HG03025 (cell line): ENCODE measurements around the gene MAPRE2.

Experiments
- ATAC-seq: cut with Tn5 transposase; IDR thresholded peaks from one replicate; pipeline ENCODE4 v1.9.1; 2021; ENCODE audit warnings: mild to moderate bottlenecking, moderate library complexity; ENCODE audit not compliant: unreplicated experiment, low FRiP score

Gene MAPRE2

GRCh38 chr18:35040988-35041814 is at the start of gene MAPRE2:
MAPRE2 (plus strand) TSS chr18:35041413; CDS start chr18:35041540, 127 bp downstream.
- peak; percentile 88 for ATAC-seq

- ATAC-seq: no peak
Measured at GRCh38 chr18:34991561-34991960, 49.7 kb upstream of the MAPRE2 start.

DNA sequence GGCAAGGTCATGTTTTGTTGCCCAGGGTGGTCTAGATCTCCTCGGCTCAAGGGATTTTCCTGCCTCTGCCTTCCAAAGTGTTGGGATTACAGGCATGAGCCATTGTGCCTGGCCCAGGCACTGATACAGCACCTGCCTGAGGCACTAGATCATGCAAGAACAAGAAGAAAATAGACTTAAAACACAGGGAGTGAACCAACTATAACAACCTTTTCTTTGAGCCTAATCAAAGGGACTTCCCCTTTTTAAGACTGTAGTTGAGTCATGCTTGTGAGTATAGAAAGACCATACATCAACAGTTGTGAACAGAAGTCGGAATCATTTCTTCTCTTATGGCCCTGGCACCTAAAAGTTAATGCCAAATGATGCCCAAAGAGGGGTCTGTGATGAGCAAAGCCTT is 47.9 kb upstream of the MAPRE2 start:
- ATAC-seq: no peak

- ATAC-seq: no peak
Measured at GRCh38 chr18:34995746-34996145, 45.5 kb upstream of the MAPRE2 start.

GRCh38 chr18:34998661-34999060 is 42.6 kb upstream of the MAPRE2 start:
- ATAC-seq: no peak

DNA sequence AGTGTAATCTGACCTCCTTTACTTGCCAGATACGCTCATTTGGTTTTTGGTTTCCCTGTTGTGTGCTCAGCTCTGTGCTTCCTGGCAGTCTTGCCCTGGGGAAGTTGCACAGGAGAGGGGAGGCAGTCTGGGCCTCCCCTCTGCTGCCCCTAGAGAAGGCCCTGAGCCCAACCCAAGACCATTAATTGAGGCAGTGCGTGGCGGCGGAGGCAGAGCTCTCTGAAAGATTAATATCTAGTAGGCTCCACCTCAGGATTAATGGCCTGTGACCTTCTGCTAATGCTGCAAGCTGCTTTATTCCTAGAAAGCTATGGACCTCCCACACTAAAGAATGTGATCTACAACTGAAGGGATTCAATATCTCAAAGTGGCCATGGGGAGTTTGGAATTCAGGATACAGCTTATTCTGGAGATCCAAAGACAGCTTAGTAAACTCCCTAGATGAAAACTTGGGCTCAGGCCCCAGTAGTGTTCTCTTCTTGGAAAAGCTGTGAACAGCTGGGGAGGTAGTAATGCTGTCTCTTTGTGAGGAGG is 41.4 kb upstream of the MAPRE2 start:
- ATAC-seq: no peak

DNA sequence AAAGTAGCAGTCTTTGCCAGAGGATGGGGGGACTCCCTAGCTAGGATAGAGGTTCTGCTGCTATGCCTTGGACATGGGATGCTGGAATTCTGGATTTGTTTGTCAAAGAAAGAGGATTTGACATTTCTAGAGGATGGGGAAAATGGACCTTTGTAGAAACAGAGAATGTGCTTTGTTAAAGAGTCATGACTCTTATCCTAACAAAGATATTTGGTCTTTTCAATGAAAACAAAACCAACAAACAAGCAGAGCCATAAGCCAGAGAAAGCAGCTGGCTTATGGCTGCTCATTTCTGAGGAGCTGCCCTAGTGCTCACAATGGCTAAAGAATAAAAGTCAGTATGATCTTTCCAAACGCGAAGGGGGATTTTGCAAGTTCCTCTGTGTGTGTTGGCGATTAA is 40.8 kb upstream of the MAPRE2 start:
- ATAC-seq: no peak

DNA sequence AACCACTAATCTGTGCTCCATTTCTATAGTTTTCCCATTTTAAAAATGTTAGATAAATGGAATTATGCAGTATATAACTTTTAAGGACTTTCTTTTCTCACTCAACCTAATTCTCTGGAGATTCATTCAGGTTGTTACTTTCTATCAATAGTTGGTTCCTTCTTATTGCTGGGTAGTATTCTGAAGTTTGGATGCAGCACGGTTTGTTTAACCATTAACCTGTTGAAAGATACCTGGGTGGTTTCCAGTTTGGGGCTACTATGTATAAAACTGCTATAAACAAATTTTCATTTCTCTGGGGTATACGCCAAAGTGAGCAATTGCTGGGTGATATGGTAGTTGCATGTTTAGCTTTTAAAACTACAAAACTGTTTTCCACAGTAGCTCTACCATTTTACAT is 39.1 kb upstream of the MAPRE2 start:
- no peak for ATAC-seq

- peak; percentile 59 for ATAC-seq
Measured at GRCh38 chr18:35005963-35006577, 35.1 kb upstream of the MAPRE2 start.

GRCh38 chr18:35010156-35010555 is 31.1 kb upstream of the MAPRE2 start:
- no peak for ATAC-seq

DNA sequence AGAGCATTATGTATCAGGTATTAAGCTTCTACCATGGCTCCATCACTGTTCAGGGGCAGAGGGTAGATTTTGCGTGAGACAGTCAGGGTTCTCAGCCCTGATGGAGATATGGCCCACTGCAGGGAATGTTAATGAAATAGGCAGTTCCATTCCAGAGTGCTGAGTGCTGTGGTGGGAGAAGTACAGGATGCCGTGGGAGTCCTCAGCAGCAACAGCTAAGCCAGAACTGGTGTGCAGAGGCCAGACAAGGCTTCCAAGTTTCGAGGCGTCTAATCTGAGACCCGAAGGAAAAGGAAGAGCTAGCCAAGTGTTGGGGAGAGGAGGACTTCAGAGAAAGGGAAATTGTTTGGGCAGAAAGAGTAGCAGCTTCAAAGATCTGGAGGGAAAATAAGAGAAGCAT is 30.2 kb upstream of the MAPRE2 start:
- no peak for ATAC-seq

- no peak for ATAC-seq
Measured at GRCh38 chr18:35019933-35020332, 21.3 kb upstream of the MAPRE2 start.

GRCh38 chr18:35022426-35023001 is 18.7 kb upstream of the MAPRE2 start:
- ATAC-seq: no peak

DNA sequence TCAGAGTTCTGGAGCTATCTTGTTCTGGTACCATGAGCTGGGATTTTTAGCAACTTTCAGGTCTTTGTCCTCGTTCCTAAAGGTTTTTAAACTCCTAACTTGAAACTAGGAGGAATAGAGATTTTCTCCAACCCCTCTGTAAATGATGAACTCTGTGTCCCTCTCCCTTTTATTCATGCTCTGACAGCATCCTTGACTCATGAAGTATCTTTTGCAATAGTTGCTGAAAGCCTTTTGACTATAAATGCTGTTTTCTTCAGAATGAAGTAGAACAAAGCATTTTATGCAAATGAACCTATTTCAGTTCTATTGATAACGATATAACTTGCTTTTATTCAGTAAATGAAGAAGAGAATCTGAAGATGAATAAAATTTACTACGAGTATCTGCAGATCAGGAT is 17.0 kb upstream of the MAPRE2 start:
- no peak for ATAC-seq

- no peak for ATAC-seq
Measured at GRCh38 chr18:35024965-35025364, 16.2 kb upstream of the MAPRE2 start.

DNA sequence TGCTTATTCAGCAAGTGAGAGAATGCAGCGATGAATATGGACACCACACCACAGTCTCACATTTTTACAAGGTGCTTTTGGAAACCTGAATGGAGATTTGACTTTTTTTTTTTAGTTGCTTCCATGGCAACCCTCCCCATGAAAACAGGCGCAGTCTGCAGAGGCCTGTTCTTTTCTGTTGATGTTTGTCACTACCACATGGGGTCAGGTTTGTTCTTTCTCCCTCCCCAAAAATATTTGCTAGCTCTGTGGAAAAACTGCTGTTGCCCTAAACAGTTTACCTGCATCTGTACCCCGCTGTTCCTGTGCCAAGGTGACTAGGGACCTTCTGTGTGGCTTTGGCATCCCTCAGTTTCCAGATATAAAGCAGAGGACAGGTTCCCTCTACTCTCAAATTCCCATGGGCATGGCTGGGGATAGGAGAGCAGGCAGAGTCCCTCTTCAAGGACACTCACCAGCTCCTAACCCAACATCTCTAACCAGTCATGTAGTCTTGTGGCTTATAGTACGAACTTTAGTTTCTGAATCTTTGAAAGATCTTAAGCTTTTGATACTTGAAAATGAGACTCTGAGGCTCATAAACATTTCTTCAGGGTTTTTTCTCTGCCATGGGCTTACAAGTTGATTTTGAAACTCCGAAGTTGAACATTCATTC is 14.7 kb upstream of the MAPRE2 start:
- ATAC-seq: no peak

GRCh38 chr18:35027206-35027605 is 14.0 kb upstream of the MAPRE2 start:
- ATAC-seq: no peak

- ATAC-seq: no peak
Measured at GRCh38 chr18:35028536-35028935, 12.7 kb upstream of the MAPRE2 start.

- no peak for ATAC-seq
Measured at GRCh38 chr18:35029103-35029502, 12.1 kb upstream of the MAPRE2 start.

DNA sequence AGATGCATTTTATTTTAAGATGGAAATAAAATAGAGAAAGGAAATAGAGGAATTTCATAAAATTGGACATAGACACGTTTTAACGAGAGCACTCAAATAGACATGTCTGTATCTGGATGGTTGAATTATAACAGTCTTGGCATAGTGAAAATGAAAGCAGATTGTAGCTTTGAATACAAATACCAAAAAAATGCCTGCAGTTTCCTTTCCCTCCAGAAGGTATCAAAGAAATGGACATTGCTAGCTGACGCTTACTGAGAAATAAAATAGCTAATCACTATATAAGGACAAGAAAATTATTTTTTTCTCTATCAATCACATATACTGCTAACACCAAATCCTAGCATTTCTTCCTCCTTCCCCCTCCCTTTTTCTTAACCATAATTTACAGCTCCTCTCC is 11.4 kb upstream of the MAPRE2 start:
- peak; percentile 82 for ATAC-seq
